NOMO-1 (cell line): ENCODE data around the gene CCNJ.

Experiments
- DNase-seq, 2 experiments: peaks; one replicate each; lab custom pipeline; 2025; ENCODE audit not compliant: unreplicated experiment in 2 of 2; lab: John Stamatoyannopoulos, UW

The CCNJ gene

DNA sequence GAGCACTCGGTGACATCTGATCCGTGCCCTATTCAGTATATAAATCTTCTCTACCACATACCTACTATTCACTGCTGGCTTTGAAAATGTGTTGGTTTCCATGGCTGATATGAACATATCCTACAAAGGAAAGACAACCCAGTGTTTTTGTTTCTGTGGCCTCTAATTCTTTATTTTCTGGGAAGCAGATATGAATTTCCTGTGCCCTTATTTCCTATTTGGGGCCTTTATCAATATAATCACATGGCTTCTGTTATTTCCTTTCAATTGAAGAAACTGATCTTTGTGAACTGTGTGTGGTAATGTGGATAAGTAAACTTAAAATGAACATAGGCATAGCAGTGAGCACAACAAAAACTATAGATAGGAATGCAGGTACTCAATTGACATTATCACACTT, 10.6 kb downstream of the CCNJ start:
- DNase-seq = no peak

DNA sequence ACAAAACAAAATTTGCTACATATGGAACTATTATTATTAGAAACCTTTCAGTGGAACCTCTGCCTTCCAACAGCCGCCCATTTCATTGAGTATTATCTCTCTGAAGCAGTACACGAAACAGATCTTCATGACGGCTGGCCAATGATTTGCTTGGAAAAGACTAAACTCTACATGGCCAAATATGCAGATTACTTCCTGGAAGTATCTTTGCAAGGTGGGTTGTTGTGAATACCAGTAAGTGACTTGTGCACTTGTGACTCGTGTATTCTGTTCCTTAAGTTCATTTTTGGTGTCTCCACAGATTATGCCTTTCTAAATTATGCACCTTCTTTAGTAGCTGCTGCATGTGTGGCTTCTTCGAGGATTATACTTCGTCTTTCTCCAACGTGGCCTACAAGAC, 13.4 kb downstream of the CCNJ start:
- DNase-seq = no peak

DNA sequence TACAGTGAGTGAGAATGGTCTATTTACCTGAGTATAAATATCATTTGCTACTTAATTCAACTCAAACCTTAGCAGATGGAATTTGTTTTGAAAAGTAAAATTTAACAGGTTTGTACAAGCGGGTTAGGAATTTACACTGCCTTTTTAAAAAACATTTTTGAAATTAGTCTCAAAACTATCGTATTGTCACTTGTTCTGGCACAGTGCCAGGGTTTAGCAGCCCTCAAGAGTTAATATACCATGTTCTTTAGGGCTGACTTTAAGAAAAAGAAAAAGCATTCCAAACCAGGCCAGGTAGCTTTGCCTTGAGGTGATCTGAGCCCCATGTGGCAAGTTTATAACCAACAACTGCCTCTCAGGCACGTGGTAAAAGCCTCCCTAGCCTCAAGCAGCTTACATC, 17.8 kb downstream of the CCNJ start:
- no peak for DNase-seq

DNA sequence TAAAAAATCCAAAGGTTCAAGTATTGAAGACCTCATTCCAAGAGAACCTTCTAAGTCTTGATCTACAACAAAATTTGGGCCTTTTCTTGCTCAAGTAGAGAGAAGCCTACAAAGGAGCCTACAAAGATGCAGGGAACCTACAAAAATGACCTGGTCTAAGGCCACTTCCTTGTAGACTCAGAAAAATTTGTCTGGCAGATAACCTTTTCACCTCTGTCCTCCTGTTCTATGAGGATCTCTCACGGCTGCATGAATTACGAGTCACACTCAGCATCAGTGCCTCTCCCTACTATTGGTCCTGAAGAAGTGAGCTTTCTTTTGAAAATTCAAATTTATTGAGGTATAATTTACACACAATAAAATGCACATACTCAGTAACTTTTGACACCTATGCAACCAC, 29.3 kb downstream of the CCNJ start:
- no peak for DNase-seq

DNA sequence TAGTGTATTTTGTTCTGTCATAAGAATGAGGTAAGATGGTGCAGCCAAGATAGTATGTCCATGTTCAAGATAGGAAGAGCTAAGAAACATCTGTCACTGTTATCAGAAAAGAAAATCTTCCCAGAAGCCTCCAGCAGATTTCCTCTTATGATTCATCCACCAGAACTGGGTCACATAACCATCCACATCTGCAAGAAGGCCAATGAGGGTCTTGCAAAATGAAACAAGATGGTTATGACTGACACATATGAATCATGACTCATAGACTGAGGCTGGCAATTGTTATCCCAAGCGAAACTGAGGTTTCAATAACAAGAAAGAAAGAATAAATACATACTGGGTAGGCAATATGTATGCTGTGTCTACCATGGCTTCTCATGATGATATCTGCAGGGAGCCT, 30.3 kb downstream of the CCNJ start:
- no peak for DNase-seq

DNA sequence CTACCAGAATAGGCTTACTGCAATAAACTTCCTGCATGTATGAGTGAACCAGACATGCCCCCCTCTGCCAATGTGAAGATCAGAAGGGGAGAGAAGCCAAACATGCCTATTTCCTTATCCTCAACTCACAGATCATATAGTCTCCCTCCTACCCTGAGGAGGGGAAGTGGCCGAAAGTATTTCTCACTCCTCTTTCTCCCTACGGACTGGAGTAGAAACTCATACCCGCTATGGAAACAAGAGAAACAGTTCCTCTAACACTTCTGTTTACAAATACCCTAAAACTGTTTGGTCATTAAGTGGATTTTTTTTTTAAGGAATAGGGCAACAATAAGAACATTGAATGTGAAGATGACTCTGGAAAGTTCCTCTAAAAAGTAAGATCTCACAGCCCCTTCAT, 31.4 kb downstream of the CCNJ start:
- DNase-seq = no peak

DNA sequence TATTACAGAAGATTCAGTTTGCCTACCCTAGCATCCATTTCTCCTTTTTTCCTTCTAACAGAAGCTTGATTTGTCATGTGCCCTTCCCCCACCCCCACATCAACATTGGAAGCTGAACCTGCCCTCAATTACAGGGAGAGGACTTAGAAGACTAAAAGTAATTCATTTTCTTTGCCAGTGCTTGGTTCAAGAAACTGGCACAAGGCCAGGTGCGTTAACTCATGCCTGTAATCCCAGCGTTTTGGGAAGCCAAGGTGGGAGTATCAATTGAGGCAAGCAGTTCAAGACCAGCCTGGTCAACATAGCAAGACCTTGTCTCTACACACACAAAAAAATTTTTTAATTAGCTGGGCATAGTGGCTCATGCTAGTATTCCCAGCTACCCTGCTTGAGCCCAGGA, 32.6 kb downstream of the CCNJ start:
- DNase-seq = no peak

DNA sequence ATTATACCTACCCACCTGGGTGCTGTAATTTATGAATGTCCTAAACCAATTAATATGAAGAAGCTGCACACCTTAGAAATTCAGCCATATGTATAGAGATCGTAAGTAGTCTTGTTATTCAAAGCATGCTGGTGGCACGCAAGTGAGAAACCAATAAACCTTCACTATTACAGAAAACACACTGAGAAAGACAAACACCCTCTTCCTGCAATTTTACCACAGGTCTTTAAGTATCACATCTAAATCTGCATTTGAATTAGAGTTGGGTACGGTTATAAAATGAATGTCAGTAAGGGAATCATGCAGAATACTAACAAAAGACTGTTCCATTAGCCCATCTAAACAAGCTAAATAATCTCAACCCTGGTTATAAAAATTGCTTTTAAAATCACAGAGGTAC, 33.8 kb downstream of the CCNJ start:
- DNase-seq = no peak

DNA sequence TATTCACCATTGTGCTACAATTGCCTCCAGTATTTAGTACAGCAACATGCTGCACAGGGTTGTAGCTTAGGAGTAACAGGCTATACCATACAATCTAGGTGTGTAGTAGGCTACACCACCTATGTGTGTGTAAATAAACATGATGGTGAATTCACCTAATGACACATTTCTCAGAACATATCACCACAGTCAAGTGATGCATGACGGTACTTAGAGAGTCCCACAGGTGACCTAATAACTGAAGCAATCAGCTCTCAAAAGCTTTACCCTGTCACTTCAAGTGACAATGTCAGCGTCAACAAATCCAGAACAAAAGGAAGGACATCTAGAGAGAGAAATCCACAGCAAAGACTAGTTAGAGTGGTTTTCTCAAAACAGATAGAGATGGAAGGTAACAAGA, 38.8 kb downstream of the CCNJ start:
- DNase-seq = no peak

DNA sequence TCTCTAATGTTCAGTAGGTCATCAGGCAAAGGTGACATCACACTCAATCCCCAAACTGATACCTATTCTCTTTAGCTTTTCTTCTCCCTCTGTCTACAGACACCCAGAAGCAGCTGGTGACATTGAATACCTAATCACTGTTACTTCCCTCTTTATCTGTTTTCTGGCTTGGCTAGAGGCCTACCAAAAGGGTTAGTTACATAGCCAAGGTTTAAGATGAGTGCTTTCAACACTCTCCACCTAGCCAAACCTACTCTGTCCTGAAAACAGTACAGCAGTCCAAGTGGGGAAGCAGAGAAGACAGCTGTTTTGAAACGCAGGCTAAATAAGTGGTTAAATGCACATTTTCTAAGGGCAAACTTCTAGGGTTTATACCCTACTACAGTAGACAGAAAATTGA, 39.4 kb downstream of the CCNJ start:
- no peak for DNase-seq

DNA sequence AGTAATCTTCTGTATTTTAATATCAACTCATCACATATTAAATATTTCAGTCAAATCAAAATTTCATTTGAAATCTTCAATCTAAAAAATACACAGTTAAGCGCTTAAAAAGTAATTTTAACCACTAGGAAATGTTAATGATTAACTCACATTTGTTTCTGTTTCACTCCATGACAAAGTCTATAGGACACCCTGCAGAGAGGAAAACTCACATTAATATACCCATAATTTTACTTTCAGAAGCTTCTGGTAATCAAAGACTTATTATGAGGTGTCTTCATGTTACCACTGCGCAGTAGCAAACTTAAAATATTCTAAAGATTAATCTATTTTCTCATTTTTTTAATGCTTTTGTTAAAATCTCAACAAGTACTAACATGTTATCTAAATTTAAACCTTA, 45.7 kb downstream of the CCNJ start:
- DNase-seq = no peak

DNA sequence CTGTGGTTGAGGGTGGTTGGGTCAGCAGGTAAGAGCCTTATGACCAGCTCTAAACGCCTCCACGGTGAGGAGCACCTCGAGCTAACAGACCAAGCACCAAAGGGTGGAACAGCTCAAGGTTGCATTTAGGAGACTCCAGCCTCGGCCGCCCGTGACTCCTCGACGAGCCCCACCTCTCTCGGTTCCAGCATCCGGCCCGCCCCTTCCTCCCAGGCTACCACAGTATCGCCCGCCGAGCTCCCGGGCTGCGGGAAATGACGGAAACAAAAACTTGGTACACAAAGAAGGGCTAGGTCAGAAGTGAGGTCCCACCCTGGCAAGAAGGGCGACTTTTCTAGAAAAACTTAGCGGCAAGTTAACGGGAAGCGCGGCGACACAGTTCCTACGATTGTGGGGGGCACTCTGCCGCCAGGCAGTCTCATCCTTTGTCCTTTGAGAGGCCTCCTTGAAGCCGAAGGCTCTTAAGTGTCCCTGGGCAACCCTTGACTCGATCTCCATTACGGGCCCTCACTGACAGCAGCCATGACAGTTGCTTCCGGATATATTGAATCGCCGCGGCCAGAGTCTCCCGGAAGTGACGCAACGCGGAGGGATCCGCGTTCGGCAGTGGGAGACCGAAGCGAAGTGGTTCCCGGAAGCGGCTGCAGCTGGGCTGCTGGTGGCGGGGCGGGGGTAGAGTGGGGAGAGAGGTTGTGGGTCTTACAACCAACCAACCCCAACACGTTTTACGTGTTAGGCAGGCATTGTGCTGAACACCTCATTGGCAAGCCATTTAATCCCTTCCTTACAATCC, 46.5 kb downstream of the CCNJ start:
- peak; percentile 87 to 88 for DNase-seq

DNA sequence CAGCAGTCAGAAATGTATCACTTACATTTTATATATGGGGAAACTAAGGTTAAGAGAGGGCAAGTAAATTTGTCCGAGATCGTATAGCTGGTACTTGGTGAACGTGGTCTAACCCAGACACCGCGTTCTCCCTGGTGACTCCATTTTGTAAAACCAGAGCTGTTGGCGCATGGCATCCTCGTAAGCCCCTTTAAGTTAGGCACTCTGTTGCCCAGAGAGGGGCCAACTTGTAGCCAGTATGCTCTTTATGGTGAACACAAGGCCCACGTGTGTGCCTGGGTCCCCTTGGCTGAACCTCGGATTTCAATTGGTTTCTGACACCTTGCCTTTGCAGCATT, 47.0 kb downstream of the CCNJ start:
- DNase-seq = no peak

DNA sequence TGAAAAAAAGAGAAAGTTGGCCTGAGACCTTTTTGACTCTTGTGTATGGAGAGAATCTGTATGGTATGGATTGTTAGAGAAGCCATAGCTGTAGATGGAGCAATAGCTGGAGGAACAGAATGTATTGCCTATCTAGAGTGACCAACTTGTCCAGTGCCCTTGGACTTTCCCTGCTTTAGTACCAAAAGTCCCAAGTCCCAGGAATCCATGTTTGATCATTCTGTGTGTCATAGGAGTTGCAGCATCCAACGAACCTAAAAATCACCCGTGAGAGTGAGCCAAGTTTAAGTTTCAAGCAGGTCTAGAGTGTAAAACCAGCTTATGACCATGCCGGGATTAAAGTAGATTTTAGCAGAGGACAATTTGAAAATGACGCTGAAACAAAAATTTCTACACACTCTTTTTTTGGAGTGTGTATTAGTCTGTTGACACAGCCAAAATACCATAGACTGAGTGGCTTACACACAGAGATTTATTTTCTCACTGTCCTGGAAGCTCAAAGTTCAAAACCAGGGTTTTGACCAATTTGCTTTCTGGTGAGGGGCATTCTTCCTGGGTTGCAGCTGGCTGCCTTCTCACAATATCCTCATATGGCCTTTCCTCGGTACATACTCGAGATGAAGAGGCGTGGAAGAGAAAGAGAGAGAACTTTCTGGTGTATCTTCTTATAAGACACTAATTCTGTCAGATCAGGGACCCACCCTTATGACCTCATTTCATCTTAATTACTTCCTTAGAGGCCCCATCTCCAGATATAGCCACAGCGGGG, 49.8 kb downstream of the CCNJ start:
- DNase-seq = no peak

DNA sequence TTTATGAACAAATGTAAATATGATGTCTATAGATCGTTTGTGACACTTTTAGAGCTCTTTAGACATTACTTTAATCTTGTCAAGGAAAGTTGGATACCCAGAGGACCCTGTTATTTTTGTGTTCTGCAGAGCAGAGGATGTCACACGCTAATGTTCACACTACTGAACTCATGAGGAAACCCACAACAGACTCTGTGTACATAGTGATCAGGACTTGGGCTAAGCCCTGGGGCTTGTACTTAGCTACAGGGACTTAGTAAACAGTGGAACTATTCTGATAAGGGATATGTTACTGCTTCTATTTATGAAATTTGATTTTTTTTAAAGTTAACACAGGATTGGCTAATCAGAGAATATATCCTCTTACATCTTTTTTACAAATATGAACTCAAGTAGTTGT, 50.6 kb downstream of the CCNJ start:
- no peak for DNase-seq

DNA sequence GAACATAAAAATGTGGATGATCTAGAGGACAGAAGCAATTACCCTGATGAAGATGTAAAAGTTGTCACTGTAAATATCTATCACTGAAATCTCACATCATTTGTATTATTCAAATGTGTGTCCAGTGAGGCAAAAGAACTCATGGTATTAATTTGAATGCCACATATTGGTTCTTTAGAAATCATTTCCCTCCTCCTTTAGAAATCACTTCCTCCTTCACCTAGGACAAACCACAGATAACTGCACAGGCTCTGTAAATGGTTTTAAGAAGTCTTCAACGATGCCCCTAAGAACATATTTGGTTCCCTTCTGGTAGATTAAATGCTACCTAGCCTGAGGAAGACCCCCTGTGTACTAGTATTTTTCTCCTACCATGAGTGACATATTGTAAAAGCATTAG, 53.6 kb downstream of the CCNJ start:
- peak in 1 of 2 experiments; percentile 59 for DNase-seq

DNA sequence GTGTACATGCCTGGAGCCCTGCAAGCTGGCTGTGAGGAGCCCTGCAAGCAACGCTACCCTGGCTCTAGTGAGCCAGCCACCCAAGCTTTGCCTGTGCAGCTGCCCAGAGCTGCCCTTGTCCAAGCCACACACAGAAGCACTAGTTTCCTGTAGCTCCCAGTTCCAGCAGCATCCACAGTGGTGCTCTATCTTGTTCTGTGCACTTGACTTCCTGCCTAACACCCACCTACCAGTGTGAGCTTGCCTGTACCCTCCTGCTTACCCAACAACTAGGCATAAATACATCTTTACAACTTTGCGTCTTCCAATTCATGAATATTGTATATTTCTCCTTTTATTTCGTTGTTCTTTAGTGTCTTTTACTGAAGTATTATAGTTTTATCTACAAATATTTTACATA, 54.5 kb downstream of the CCNJ start:
- no peak for DNase-seq

DNA sequence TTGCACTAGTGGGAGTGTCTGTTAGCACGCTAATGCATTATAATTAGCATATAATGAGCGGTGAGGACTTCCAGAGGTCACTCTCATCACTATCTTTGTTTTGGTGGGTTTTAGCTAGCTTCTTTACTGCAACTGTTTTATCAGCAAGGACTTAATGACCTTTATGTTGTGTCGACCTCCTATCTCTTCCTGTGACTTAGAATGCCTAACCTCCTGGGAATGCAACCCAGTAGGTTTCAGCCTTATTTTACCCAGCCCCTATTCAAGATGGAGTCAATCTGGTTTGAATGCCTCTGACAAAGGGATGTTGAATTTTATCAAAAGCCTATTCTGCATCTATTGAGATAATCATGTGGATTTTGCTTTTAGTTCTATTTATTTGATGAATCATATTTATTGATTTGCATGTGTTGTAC, 64.2 kb downstream of the CCNJ start:
- DNase-seq = no peak
